Limb (tissue), 2 donors: ENCODE data around the gene ICAM1.

ENCODE experiments used
- DNase-seq, 2 donors: peaks; one replicate each; pipeline ENCODE4 v3.0.0-alpha.2; 2016; ENCODE audit errors: extremely low spot score in 2 of 2

The ICAM1 gene

DNA sequence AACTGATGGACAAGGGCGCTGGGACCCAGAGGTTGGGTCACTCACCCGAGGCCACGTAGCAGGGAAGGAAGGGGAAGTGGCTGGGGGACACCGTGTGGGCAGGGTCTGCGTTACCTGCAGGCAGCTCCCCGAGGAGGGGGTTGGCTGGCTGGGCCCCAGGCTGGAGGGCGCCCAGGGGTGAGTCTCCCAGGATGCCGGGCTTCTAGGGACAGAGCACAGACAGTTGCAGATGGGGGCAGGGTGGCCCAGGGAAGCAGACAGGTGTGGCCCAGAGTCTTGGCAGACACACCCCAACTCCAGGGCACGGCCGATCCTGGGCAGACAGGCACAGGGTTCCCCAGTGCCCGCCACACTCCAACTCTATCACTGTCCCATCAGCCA, 50.5 kb downstream of the ICAM1 start:
- DNase-seq = no peak

DNA sequence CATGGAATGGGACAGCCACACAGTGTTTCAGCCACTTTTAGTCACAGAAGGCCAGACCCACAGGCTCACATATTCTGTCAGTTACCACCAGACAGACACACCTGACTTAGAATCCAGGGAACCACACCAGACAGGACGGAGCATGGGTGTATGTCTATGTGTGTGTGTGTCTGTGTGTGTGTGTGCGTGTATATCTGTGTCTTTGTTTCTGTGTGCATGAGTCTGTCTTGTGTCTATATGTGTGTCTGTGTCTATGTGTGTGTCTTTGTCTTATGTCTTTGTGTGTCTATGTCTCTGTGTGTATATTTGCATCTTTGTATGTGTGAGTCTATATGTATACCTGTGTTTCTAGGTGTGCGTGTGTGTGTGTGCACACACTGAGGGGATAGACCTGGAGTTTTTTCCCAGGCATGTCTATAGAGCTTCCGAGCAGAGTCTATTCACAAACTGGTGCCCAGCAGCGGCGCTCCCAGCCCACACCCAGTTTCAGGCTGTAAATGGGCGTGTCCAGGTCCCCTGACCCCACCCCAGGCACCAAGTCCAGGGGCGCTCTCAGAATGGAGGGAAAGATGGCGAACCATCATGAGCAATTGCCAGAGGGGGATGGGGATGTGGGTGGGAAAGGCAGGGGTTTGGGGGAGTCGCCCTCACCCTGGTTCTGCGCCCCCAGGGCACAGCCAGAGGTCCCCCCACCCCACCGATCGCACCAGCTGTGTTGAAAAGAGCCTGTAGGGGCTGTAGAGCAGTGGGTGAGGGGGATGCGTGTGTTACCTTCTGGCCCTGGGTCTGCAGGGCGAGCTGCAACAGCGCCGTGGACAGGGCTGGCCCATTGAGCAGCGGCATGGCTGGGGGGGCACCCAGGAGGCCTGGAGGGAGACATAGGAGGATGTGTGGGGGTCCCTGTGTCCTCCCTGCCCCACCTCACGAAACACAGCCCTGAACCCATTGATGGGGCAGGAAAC, 51.2 kb downstream of the ICAM1 start:
- DNase-seq = no peak

DNA sequence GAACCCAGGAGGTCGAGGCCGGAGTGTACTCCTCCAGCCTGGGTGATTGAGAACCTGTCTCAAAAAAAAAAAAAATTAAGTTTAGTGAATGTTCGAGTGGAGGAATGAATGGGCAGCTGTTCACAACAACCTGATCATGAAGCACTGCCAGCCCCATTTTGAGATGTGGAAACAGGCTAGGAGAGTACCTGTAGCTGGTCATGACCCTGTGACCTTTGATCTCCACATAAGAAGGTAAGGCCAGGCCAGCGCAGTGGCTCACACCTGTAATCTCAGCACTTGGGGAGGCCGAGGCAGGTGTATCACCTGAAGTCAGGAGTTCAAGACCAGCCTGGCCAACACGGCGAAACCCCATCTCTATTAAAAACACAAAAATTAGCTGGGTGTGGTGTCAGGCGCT, 54.8 kb downstream of the ICAM1 start:
- DNase-seq = no peak

DNA sequence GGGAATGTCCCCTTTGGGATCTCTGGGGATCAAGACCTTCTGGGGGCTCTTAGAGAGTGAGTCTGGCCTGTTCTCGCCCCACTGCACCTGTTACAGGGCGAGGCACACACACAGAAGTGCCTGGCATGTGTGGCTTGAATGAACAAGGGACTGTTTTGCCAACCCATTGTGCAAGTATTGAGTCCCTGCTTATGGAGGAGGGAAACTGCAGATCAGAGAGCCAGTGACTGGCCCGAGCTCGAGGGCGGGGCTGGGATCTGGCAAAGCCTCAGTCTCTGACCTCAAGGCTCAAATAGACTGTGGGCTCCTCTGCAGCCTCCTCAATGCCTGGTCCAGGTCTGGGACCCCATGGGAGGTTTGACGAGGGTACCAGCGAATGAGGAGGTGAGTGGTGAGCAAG, 56.9 kb downstream of the ICAM1 start:
- DNase-seq = no peak

- DNase-seq = no peak
Measured at GRCh38 chr19:10328558-10329429, 57.9 kb downstream of the ICAM1 start.

GRCh38 chr19:10329555-10329954, 58.6 kb downstream of the ICAM1 start:
- no peak for DNase-seq

DNA sequence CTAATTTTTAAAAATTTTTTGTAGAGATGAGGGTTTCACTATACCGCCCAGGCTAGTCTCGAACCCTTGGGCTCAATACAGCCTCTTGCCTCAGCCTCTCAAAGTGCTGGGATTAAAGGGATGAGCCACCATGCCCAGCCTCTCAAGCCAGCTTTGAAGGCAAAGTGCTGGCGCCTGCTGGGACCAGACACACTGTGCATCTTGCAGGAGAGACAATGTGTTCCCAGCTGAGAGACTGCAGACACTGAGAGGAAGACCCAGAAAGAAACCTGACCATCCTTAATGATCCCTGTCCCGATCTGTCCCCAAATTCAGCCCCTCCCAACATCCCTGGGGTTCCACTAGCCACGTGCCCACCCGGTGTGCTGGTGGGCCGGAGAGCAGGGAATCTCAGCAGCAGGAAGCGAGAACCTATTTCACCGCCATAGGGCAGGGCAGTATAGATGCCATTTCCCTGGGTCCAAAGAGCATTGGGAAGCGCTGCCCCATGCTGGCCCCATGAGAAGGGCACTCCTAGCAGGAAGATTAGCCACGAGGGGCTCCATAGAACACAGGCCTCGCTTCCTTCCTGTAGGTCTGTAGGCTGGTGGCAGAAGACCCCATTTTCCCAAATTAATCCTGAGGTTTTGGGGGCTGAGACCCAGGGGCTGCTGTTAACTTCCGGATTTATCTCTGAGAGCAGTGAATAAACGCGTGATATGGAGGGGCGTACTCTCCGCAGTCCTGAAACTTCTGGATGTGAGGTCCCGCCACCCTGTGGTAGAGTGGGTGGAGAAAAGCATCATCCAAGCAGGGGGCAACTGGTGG, 61.4 kb downstream of the ICAM1 start:
- DNase-seq = no peak

GRCh38 chr19:10332965-10333757, 62.2 kb downstream of the ICAM1 start, which contains the start of gene RAVER1:
RAVER1 (minus strand) TSS chr19:10333529; CDS start chr19:10333507, 22 bp downstream.
- DNase-seq = peak; percentile 97 to 99

DNA sequence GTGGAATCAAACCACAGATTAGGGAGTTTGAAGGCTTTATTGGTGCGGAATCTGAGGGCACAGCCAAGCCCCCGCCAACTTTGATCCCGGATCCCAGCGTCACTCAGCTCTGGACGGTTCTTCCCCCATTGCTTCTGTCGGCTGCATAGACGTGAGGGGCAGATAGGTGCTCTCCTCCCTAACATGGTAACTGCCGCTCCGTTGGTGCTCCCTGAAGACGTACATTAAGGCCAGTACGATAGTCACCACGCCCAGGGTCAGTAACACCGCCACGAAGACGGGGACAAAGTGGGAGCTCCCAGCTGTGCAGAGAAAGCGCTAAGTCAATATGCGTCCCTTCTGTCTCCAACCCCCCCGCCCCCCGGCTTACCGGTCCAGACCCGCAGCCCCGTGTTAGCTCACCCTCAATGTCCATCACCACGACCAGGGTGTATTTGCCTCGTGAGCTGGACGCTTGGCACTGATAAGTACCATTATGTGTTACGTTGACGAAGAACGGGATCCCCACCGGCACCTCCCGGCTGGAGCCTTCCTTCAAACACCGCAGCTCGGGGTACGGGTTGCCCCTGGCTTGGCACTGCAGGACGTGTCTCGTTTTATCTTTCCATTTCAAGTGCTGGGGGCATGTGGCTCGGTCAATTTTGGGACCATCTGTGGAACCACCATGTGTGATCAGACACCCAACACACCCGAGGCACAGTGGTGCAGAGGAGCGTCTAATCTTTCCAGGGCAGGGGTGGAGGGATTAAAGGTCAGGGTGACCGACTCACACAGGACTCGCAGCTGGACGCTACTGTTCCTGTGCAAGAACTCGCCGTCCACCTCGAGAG, 63.1 kb downstream of the ICAM1 start:
- no peak for DNase-seq

- DNase-seq = peak; percentile 87 to 90
Measured at GRCh38 chr19:10334588-10335351, 63.9 kb downstream of the ICAM1 start.

DNA sequence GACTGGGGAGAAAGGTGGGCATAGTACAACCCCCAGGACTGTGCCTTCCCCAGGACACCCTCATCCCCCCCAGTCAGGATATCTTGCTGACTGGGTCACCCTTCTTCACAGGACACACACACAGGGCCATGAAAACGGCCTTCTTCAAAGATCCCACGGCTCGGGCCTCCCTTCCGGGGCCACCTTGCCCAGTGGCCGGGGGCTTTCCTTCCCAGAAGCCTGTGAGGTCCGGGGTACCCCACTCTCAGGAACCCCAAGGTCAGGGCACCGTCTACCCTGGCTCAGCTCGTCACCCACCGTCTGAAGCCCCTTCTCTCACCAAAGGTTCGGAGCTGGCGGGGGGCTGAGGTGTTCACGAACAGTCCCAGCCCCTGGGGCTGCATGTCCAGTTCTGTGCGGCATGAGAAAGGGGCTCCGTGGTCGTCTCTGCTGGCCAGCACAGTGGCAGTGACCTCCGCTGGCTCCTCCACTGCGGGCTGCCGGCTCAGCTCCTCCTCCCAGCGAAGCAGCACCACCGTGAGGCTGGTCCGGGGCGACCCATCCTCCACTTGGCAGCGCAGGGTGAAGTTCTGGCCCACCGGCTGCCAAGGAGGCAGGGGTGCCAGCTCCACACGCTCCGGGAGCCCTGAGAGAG, 64.5 kb downstream of the ICAM1 start:
- DNase-seq = no peak
